NB4 (cell line): ENCODE measurements around the gene PITPNC1.

ENCODE experiments used
- CTCF ChIP-seq: IDR thresholded peaks from one replicate; pipeline ENCODE4 v1.5.1; 2012; ENCODE audit warnings: low read depth, low read length
- POLR2A ChIP-seq: IDR thresholded peaks from 2 replicates; pipeline ENCODE4 v1.6.1; 2011; ENCODE audit warnings: mild to moderate bottlenecking; ENCODE audit not compliant: insufficient read length; ENCODE audit errors: extremely low read depth

DNA sequence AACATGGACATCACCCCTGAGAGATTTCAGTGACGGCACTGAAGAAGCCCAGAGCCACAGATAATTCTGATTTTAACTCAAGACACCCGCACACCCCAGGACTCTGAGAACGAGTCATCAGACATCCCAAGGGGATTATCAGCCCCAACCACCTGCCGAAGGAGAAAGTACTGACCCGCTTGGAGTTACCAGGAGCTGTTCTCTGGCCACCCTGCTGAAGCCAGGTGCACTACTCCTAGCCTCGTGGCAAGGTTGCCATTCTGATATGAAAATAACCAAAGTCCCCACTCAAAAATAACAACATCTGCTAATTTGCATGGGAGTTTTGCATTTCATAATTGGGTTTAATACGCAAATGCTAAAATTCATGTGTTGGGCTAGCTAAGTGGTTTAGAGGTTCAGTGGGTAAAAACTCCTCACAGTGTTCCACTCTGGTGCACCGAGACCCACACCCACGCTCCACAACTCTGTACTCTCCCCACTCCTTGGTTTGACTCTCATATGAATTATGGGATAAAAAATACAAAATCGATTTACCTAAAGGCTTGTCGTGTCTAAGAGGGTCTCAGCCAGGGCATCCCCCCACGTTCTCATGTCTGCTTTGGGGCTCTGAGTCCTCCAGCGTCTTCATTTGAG is 197.7 kb downstream of the PITPNC1 start:
- no peak for TF ChIP-seq CTCF
- TF ChIP-seq POLR2A: no peak
